Mammary epithelial cell (primary cell): ENCODE data around the gene MICAL2.

Source experiments
- EZH2 ChIP-seq: IDR thresholded peaks from 2 replicates; pipeline ENCODE4 v1.6.1; 2012; ENCODE audit warnings: low read length, inconsistent platforms, borderline replicate concordance
- TF ChIP-seq, protein P1 (sequence below), 2 donors: IDR thresholded peaks in 1 of 2; conservative IDR thresholded peaks in 1 of 2; 2 replicates each; pipeline ENCODE4 v1.5.1; 2011 to 2012; ENCODE audit warnings: inconsistent platforms in 2 of 2, low read length in 2 of 2, mild to moderate bottlenecking in 2 of 2, control low read depth in 1 of 2, low read depth in 1 of 2; ENCODE audit not compliant: insufficient read depth in 1 of 2; ENCODE audit errors: extremely low read depth in 1 of 2

DNA sequence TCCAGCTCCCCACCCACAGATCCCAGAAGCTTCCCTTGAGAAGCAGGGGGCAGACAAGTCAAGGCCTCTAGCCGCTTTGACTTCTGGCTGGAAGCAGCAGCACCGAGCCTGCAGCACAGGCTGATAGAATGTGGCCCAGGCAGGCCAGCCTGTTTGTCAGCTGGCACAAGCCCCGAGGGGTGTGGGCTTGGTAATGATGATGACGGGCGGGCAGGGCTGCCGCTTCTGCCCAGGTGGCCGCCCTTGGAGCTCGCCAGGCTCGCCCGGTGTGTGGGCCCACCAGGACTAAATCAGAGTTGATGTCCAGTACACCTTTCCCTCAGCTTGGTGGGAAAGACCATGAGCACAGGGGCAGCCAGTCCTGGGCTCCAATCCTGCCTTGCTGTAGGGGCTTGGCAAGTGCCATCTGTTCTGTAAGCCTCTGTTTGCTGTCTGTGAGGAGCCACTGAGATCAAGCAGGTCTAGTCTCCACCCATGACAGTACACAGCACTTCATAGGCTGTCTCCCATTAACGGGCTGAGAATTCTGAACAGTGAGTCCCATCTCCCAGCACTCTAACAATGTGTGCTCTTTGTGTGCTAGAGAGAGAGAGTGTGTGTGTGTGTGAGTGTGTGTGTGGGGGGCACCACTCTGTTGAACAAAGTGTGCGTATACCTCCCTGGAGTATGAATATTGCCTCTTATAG lies 26.8 kb downstream of the MICAL2 start:
- TF ChIP-seq, protein P1, sequence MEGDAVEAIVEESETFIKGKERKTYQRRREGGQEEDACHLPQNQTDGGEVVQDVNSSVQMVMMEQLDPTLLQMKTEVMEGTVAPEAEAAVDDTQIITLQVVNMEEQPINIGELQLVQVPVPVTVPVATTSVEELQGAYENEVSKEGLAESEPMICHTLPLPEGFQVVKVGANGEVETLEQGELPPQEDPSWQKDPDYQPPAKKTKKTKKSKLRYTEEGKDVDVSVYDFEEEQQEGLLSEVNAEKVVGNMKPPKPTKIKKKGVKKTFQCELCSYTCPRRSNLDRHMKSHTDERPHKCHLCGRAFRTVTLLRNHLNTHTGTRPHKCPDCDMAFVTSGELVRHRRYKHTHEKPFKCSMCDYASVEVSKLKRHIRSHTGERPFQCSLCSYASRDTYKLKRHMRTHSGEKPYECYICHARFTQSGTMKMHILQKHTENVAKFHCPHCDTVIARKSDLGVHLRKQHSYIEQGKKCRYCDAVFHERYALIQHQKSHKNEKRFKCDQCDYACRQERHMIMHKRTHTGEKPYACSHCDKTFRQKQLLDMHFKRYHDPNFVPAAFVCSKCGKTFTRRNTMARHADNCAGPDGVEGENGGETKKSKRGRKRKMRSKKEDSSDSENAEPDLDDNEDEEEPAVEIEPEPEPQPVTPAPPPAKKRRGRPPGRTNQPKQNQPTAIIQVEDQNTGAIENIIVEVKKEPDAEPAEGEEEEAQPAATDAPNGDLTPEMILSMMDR (conservative IDR thresholded peaks at IDR 0.05 in 1 of 2, IDR thresholded peaks at IDR 0.05 in 1 of 2; ENCODE audit: extremely low read depth in 1 of 2, insufficient read depth in 1 of 2, low read depth in 1 of 2, low read length in 2 of 2), result no peak
- no peak for TF ChIP-seq EZH2
